WTC11 (cell line): ENCODE measurements around the gene KCNJ18. TPM values are rescaled to one million over a fixed set of nuclear protein-coding genes. Genes with fewer than 3 reads are reported as not detected.
"Not testable (repeated sequence)": the region's sequence is repeated elsewhere in the genome, so short reads cannot be mapped to it uniquely, and the experiment has no call there.

ENCODE experiments used
- ATAC-seq: fragments of 200-7000 bp; cut with Tn5 transposase; 2 replicates; pipeline ENCODE4 v1.10.0; 2021; ENCODE audit warnings: mild to moderate bottlenecking, moderate library complexity
- CTCF ChIA-PET: fragments of 300-600 bp; sonication (Branson Sonifier 250); formaldehyde crosslinking; loops from one replicate; lab custom pipeline; 2021; ENCODE audit warnings: antibody characterized with exemption; lab: Charles Lee
- POLR2A ChIA-PET: fragments of 350-600 bp; sonication (Branson Sonifier 250); formaldehyde crosslinking; loops from one replicate; lab custom pipeline; 2021; ENCODE audit warnings: antibody characterized with exemption; lab: Charles Lee
- DNase-seq: peaks from one replicate; pipeline ENCODE4 v3.0.0; 2021; ENCODE audit warnings: low spot score
- H3K27ac Mint-ChIP-seq: 2 replicates; pipeline ENCODE4 v1.8.0; 2021; ENCODE audit warnings: mixed read lengths
- H3K27me3 Mint-ChIP-seq: 2 replicates; pipeline ENCODE4 v1.8.0; 2021; ENCODE audit warnings: low read depth, mild to moderate bottlenecking, moderate library complexity, mixed read lengths
- H3K36me3 Mint-ChIP-seq: 2 replicates; pipeline ENCODE4 v1.8.0; 2021; ENCODE audit warnings: mixed read lengths
- H3K4me1 Mint-ChIP-seq: 2 replicates; pipeline ENCODE4 v1.8.0; 2022; ENCODE audit warnings: mixed read lengths
- H3K4me3 Mint-ChIP-seq: 2 replicates; pipeline ENCODE4 v1.8.0; 2021; ENCODE audit warnings: mild to moderate bottlenecking, moderate library complexity, mixed read lengths
- H3K9me3 Mint-ChIP-seq: 2 replicates; pipeline ENCODE4 v1.8.0; 2021; ENCODE audit warnings: mixed read lengths
- total RNA-seq: library from RNA; stranded (reverse); gene quantifications from 3 replicates; pipeline ENCODE4 v1.2.3, GENCODE V29; 2021

The KCNJ18 gene
- total RNA-seq, 1 experiment from 2014 or later: not detected

DNA sequence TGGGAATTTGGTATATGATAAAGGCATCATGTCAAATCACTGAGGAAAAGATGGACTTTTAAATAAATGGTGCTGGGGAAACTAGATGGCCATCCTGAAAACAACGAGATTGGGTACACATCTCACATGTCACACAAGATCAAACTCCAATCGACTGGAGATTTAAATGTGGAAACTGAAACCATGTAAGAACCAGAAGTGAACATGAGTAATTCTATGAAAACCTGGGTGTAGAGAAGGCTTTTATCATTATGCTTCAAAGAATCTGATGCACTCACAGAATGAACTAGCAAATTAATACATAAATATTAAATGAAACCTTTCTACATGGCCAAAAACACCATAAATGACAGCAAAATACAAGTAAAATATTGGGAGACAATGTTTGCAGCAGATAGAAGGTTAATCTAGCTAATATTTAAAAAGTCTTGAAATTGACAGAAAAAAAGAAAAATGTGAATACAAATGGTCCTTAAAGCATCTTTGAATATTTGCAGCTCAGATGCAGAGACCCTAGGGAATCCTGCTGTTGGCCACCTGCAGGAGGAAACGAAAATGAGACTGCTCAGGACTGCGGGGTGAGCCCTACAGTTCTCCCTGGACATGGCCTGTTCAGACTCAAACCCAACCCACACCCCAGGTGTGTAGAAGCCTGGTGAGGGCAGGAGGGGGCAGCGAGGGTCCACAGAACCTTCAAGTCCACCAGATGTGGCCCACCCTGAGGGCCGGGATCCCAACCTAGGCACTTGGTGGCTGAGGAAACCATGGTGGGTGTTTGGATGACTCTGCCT, 32.1 kb downstream of the KCNJ18 start:
- H3K27me3 Mint-ChIP-seq, H3K27ac Mint-ChIP-seq, H3K4me3 Mint-ChIP-seq, DNase-seq, ATAC-seq, CTCF ChIA-PET, POLR2A ChIA-PET, H3K4me1 Mint-ChIP-seq: not testable (repeated sequence)
- H3K9me3 Mint-ChIP-seq: peaks cover 64% of the 10 kb centered on the region
- peaks cover 59% of the 10 kb centered on the region for H3K36me3 Mint-ChIP-seq

DNA sequence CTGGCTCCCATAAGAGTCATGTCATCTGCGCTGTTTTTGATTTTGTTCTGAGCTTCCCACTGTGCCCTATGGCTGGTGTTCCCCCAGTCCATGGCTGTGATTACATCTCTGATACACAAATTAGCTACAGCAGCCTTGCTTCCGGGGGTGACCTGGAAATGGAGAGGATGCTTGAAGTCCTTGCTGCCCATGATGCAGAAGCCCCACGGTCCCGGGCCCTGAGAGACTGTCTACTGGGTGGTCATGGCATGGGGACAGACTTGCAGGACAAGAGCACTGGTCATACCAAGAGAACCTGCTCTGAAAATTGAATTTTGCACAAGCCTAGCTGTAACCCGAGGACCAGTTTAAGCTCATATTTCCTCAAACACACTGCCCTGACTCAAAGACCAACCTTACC, 38.8 kb downstream of the KCNJ18 start:
- H3K27me3 Mint-ChIP-seq, DNase-seq, H3K4me1 Mint-ChIP-seq, H3K27ac Mint-ChIP-seq, CTCF ChIA-PET, ATAC-seq, H3K4me3 Mint-ChIP-seq, POLR2A ChIA-PET: not testable (repeated sequence)
- Mint-ChIP-seq H3K36me3 (peaks cover 81% of the 10 kb centered on the region), H3K9me3 (peaks cover 87% of the 10 kb centered on the region)

DNA sequence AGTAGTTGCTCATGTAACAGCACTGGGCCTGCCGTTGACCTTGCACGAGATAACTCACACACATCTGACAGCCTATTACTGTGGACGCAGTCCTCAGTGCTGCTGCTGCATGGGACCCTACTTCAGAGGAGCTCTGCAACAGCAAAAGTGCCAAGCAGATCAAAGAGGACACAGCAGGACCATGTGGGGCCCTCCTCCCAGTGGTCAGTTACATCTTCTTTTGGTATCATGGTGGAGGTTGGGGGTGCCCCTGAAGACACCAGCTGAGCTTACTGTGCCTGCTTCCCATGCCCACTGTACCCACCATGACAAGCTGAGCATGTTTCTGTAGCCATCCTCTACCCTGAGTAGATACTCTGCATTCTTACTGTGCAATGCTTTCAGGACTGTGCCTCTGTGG, 41.6 kb downstream of the KCNJ18 start:
- H3K9me3 Mint-ChIP-seq: peaks cover 75% of the 10 kb centered on the region
- H3K27me3 Mint-ChIP-seq, POLR2A ChIA-PET, DNase-seq, H3K4me3 Mint-ChIP-seq, H3K4me1 Mint-ChIP-seq, ATAC-seq, CTCF ChIA-PET, H3K27ac Mint-ChIP-seq: not testable (repeated sequence)
- H3K36me3 Mint-ChIP-seq: peaks cover 71% of the 10 kb centered on the region

DNA sequence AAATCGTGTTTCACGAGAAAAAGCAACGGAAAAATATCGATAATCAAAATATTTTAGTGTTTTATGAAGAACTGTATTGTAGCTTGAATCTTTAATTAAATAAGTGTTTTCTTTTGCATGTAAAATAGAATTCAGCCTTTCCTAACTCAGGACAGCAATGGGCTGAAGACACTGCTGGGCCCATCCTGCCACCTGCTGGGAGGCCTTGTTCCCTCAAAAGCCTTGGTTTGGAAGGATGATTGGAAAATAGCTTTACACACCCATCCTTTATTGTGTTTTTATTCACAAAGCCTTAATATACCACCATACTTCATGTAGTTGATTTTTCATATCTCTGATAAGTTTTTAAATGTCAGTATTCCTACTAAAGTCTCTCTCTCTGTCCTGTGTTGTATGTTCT, 43.5 kb downstream of the KCNJ18 start:
- ATAC-seq, CTCF ChIA-PET, H3K27ac Mint-ChIP-seq, DNase-seq, POLR2A ChIA-PET, H3K27me3 Mint-ChIP-seq, H3K4me1 Mint-ChIP-seq, H3K4me3 Mint-ChIP-seq: not testable (repeated sequence)
- H3K9me3 Mint-ChIP-seq: peaks cover 67% of the 10 kb centered on the region
- peaks cover 66% of the 10 kb centered on the region for H3K36me3 Mint-ChIP-seq

DNA sequence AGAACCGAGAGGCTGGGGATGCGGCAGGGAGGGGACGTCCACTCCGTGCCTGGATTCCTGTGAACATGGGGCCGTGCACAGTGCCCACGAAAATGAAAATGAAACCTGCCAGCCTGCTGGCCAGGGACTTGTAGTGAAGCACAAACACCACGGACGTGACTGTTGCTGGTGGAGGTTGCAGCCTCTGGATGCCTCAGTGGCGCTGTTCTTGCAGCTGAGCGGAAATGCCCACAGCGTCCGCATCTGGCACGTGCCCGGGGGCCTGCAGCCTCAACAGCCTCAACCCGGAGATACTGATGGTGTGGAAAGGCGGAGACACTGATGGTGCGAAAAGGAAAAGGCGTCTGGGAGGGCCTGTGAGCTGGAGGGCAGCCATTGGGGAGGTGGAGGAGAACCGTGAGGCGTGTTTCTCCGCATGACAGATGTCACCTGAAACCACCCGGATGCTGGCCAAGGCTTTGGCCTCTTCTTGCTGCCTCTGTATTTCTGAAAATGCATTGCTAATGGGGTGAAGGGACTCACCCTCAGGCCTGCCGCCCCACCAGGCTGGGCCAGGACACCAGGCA, 44.8 kb downstream of the KCNJ18 start:
- H3K27me3 Mint-ChIP-seq, H3K4me1 Mint-ChIP-seq, CTCF ChIA-PET, DNase-seq, H3K4me3 Mint-ChIP-seq, POLR2A ChIA-PET, H3K27ac Mint-ChIP-seq, ATAC-seq: not testable (repeated sequence)
- peaks cover 54% of the 10 kb centered on the region for H3K9me3 Mint-ChIP-seq
- H3K36me3 Mint-ChIP-seq: peaks cover 55% of the 10 kb centered on the region

DNA sequence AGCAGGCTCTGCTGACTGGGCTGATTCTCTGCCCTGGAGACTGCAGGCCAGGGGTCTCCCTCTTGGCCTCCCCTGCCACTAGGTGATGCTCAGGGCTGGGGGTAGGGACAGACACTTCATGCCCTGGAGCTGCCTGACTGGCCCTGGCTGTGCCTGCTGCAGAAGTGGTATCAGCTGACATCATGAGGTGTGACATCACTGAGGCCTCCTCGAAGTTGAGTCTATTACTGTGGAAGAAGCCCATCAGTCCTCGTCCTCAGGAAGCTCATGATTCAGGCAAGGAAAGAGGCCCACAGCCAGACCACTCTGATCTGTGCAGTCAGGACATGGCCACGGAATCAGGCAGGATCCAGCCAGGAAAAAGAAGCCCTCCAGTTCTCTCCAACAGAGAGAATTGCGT, 45.9 kb downstream of the KCNJ18 start:
- ATAC-seq, H3K4me1 Mint-ChIP-seq, H3K27me3 Mint-ChIP-seq, POLR2A ChIA-PET, H3K4me3 Mint-ChIP-seq, H3K27ac Mint-ChIP-seq, DNase-seq, CTCF ChIA-PET: not testable (repeated sequence)
- H3K36me3 Mint-ChIP-seq: peaks cover 44% of the 10 kb centered on the region
- peaks cover 44% of the 10 kb centered on the region for H3K9me3 Mint-ChIP-seq

DNA sequence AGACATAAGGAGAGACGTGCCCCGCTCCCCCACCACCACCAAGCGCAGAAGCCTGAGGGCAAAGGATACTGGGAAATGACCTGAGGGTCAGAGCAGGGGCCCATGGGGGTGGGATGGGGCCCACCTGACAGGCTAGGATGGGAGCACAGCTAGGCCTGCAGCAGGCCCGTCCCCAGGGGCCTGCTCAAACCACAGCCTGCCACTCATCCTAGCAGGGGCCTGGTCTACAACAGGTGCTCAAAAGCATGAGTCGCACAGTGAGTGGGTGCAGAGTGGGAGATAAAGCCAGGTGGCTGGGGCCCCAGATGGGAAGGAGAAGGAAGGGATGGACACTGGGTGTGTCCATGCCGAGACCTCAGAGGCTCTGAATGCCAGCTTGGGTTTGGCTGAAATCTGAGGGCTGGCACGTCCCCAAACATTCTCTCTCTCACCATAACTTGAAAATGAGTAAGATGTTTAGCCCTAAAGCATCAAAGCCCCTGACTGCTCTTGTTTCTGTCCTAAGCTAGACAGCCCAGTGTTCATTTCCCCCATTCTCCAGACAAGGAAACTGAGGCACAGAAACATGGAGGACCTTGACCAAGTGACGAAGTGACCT, 46.7 kb downstream of the KCNJ18 start:
- H3K4me1 Mint-ChIP-seq, CTCF ChIA-PET, H3K4me3 Mint-ChIP-seq, ATAC-seq, H3K27me3 Mint-ChIP-seq, POLR2A ChIA-PET, H3K27ac Mint-ChIP-seq, DNase-seq: not testable (repeated sequence)
- H3K36me3 Mint-ChIP-seq: peaks cover 40% of the 10 kb centered on the region
- H3K9me3 Mint-ChIP-seq: peaks cover 40% of the 10 kb centered on the region

DNA sequence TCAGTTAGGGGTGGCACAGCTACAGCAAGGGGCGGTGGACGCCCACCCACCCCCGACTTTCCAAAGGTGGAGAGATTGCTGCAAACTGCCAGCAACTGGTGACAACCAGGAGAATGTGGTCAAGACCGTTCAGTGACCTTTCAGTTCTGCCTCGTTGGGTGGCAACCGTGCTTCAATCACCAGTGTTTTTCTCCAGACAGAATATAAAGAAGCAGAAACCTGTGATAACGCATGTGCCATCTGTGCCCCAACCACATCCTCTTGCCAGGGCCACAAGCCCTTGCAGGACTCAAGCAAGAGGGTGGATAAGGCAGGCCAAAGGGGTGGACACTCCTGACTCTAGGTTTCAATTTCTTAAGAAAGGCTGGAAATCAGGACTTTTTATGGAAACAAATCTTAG, 47.2 kb downstream of the KCNJ18 start:
- ATAC-seq, H3K4me1 Mint-ChIP-seq, DNase-seq, H3K27me3 Mint-ChIP-seq, POLR2A ChIA-PET, CTCF ChIA-PET, H3K4me3 Mint-ChIP-seq, H3K27ac Mint-ChIP-seq: not testable (repeated sequence)
- Mint-ChIP-seq H3K36me3 (peaks cover 38% of the 10 kb centered on the region), H3K9me3 (peaks cover 36% of the 10 kb centered on the region)

DNA sequence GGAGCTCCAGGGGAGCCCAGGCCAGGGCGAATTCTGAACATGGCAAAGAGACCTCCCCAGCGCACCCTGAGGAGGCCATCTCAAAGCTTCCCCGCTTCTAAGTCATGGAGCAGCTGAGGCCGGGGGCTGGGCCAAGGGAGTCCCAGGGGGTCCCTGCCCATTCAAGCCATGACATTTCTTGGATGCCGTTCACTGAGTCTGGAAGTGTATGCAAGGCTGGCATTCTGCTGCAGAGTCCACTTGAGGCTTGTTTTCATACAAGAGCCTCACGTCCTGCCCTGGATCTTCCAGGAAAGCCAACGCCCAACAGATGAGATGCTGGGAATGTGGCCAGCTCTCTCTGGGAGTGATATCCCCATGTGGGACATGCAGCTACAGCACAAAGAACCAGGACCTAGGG, 48.5 kb downstream of the KCNJ18 start:
- DNase-seq, CTCF ChIA-PET, POLR2A ChIA-PET, H3K27ac Mint-ChIP-seq, H3K4me1 Mint-ChIP-seq, ATAC-seq, H3K4me3 Mint-ChIP-seq, H3K27me3 Mint-ChIP-seq: not testable (repeated sequence)
- Mint-ChIP-seq H3K36me3 (peaks cover 32% of the 10 kb centered on the region), H3K9me3 (peaks cover 29% of the 10 kb centered on the region)

DNA sequence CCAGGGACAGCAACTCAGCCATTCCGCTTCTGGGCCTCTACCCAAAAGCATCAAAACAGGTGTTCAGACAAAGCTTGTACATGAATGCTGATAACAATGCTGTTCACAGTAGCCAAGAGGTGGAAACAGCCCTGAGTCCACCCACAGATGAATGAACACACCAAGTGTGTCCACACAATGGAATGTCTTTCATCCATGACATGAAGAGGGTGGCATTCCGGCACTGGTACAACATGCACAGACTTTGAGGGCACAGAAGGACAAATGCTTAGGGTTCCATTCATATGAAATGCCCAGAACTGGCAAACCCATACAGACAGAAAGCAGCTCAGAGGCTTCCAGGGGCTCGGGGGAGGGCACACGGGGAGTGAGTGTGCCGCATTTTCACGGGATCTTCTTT, 49.2 kb downstream of the KCNJ18 start:
- CTCF ChIA-PET, H3K4me3 Mint-ChIP-seq, ATAC-seq, DNase-seq, H3K27me3 Mint-ChIP-seq, H3K4me1 Mint-ChIP-seq, H3K27ac Mint-ChIP-seq, POLR2A ChIA-PET: not testable (repeated sequence)
- H3K9me3 Mint-ChIP-seq: peaks cover 26% of the 10 kb centered on the region
- H3K36me3 Mint-ChIP-seq: peaks cover 30% of the 10 kb centered on the region
